IPS-NIHi11 (cell line): Measurements from ENCODE around the gene SUPT3H.
"Not testable (repeated sequence)": the region's sequence is repeated elsewhere in the genome, so short reads cannot be mapped to it uniquely, and the experiment has no call there.

Experiments
- DNase-seq: peaks from one replicate; pipeline ENCODE4 v3.0.0; 2012; ENCODE audit warnings: mixed read lengths, low spot score

Gene SUPT3H

DNA sequence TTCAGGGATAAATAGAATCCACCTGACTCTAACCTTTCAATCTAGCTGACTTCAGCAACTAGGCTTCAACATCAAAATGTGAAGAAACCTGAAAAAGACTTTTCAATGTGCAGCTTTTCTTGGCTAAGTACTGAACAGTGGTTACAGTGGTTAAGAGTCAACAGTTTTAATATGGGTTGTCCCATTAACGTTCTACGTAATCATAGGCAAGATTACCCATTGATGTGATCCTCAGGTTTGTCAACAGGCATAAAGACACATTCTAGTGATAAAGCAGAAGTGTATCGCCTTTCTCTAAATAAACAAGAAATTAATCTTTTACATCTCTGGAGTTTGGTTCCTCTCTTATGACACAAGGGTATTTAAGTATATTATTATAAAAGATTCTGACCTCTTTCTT is 203.7 kb downstream of the SUPT3H start:
- no peak for DNase-seq

DNA sequence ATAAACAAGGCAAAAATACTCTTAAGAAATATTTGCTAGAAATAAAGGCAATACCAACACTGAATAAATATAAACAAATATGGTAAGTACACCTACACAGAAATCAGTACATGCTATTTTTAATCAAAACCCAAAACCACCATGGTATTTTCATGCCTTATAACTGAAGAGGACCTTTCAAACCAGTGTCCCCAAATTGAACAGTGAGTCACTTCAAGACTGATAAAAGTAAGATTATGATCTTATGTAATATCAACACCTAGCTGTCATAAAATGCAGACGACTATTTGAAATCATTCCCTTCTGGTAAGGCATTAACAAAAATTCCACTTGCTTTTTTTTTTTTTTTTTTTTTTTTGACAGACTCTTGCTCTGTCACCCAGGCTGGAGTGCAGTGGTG is 206.4 kb downstream of the SUPT3H start:
- no peak for DNase-seq

DNA sequence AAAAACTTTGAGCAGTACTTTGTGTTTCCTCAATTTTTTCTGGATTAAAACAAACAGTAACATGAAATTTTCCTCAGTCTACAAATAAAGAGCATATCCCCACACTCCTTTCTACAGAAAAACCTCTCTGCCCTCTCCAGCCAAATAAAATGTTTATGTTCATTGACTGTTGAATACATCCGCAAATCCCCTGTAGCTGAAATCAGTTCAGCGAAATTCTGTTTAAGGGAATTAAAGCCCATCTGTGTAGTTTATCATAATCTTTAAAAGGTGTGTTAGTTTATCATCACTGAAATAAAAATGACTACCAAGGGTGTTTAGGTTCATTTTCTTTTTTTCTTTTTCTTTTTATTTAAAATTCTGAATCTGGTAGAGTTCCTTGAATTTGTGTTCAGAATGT is 207.4 kb downstream of the SUPT3H start:
- no peak for DNase-seq

DNA sequence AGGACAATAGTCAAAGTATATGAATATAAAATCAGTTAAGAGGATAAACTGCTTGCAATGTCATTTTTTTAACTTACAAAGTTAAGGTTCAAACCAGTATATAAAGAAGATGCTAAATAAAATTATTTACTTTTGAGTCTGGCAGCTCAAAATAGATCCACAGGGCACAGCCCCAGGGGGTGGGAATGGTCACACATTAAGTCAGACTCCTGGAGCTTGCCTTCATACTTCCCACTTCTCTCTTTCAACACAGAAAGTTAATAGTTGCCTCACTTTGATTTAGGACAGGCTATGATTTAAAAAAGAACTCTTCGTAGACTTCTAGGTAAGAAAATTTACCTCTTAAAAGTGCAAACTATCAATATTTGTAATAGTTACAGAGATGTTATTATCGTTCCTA is 207.9 kb downstream of the SUPT3H start:
- DNase-seq: no peak

DNA sequence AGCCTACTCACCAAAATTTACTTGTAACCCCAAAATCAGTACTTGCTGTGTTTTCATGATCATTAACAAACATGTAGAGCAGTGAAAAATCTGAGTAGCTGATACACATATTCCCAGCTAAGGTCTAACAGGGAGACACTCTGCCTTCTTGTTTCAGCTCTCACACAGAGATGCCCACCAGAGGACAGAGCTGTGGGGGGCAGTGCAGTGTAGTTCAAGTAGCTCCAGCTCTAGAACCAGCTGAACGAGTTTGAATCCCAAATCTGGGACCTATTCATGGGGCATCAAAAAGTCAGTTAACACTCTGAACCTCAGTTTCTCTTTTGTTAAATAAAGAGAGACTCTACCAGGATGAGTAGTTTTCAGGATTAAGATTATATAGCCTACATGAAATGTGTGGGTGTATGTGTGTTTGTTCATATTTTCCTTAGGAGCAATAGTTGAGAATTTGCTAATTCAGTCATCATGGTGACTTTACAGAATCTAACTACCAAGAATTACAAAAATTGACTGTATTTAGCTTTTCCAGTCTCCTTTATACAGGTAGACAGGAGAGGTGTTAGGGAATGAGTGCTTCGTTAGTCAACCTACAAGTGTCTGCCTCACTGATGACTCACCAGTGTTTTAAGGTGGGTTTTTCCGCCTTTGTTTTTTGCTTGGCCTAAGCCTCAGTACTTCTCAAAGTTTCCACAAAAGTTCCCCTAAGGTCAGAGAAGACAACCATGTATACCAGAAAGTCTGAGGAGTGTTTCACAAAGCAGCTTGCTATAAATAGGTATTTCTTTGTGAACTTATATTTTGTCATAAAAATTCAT is 213.6 kb downstream of the SUPT3H start:
- no peak for DNase-seq

DNA sequence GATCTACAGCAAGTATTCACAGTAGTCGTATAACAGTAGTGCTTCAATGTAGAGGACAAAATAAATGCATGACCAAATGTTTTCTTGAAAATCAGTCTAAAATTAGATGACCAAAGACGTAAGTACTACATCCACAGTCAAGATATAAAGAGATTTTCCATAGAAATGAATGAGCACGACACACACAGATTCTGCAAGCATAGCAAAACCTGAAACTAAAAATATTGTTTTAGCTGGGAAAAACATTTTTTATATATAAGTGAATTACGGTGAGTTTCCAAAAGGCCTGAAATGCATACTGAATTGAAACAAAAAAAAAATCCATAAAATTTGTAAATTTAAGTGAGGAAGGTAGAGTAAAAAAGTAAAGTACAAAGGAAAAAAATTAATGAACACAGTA is 217.4 kb downstream of the SUPT3H start:
- no peak for DNase-seq

DNA sequence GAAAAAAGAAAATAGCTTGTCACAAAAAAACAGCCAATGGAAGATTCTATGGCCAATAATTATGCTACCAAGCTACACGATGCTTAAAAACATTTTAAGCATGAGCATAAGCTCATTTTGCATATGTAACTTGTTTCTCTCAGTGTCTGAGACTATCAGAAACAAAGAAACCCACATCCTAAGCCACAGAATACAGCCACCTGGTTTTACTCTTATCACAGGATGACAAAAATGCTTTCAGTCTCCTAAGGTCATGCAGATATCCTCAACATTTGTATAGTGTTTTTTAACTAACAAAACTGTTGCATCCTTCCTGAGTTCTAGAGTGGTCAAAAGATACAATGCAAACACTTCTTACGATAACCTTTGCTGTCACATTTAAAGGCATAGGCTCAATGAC is 221.7 kb downstream of the SUPT3H start:
- DNase-seq: no peak

DNA sequence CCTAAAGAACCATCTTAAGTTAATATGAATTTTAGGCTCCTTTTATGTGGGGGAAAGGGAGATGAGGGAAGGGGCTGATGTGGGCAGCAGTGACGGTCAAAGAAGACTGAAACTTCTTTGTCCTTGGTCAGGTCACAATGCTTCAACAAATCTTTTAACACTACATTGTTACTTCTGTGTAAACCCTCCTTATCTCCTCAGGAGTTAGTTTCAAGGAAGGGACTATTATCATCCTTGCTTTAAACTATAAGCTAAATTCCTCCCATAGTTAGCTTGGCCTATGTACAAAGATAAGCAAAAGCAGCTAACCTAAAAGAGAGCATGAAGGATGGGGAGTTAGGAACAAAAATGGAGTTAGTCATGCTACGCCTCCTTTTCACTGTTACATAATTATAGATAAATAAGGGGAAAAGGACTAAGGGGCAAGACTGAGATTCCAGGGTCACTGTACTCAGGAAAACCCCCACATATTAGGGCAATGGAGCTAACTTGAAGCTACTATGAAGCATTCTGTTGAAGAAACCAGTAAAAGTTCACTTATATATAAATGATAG is 222.3 kb downstream of the SUPT3H start:
- no peak for DNase-seq

DNA sequence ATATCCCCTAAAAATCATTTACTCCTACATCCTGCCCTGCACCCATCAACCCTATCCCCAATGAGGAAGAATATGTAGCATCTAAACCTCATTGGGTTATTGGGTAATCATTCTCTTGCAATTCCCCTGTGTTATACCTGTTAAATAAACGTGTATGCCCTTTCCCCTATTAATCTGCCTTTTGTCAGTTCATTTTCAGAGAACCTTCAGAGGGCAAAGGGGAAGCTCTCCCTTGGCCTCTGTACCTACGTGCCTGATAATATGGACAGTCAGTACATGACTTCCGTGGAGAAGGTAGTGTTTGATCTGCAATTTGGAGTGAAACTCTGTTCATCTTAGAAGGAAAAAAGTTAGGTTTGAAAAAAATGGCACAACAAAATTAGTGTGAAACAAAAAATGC is 223.1 kb downstream of the SUPT3H start:
- no peak for DNase-seq

DNA sequence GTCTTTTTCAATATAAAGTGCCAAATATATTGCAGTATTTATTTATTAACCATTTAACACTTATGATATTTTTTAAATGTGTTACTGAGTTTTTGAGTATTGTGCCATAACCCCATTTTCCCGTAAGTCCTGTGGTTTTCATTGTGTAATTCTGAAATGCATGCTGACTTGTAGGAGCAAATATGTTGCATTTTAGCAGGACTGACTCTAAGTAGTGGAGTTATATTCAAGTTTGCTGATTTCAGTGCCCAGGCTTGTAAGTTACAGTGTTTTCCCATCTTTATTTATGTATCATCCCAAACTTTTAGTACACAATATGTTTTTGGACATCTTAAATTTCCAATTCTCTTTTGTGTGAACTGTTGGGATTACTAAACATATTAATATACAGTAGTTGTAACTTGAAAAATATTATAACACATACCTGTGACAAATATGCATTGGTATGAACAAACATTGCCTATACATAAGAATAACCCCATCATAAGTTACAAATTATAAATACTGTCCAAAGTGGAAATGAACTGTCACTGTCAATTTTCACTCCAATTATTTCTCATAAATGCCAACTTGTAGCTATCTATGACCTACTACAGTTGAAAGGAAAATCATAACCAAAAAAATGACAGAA is 228.9 kb downstream of the SUPT3H start:
- no peak for DNase-seq

DNA sequence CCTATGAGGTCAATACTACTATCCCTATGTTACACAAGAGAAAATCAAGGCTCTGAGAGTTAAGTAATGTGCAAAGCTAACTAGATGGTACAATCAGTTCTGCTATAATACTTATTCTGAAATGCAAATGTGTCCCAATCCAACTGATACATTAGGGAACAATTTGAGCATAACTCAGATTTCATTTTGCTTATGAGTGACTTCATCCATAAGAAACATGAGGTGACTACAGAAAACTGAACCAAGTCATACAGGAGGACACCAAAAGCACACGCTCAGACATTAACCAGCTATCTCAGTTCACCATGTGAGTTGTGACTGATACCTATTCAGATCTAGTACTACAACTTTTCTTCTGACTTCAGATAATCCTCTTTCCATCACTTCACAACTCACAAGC is 229.5 kb downstream of the SUPT3H start:
- no peak for DNase-seq

DNA sequence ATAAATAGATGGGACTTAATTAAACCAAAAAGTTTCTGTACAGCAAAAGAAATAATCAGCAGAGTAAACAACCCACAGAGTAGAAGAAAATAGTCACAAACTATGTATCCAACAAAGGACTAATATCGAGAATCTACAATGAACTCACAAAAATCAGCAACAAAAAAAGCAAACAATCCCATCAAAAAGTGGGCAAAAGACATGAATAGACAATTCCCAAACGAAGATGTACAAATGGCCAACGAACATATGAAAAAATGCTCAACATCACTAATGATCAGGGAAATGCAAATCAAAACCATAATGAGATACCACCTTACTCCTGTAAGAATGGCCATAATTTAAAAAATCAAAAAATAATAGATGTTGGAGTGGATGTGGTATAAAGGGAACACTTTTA is 232.1 kb downstream of the SUPT3H start:
- DNase-seq: not testable (repeated sequence)

DNA sequence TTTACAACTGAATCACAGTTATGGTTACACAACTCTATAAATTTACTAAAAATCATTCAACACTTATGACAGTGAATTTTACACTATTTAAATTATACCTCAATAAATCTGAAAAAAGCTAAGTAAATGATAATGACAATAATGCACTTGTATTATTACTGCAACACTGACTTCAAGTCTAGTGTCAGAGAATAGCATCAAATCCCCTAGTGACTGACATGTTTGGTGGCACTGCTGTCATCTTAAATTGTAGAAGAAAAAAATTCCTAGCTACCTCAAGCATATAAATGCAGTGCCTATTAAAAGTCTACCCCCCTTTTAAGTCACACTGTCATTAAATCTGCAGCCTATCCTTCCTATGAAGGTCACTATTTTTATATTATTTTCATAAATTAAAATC is 239.0 kb downstream of the SUPT3H start:
- DNase-seq: no peak

DNA sequence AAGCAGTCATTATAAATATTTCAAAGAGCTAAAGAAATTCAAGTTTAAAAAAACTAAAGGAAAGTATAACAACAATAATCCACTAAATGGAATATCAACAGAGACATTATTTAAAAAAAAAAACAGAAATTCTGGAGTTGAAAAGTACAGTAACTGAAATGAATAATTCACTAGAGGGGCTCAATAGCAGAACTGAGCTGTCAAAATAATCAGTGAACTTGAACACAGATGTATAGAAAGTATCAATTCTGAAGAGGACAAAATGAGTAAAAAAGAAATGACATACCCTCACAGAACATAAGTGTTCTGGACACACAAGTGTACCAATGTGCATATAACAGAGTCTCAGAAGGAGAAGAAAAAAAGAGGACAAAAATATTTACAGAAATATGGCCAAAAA is 241.2 kb downstream of the SUPT3H start:
- DNase-seq: no peak

DNA sequence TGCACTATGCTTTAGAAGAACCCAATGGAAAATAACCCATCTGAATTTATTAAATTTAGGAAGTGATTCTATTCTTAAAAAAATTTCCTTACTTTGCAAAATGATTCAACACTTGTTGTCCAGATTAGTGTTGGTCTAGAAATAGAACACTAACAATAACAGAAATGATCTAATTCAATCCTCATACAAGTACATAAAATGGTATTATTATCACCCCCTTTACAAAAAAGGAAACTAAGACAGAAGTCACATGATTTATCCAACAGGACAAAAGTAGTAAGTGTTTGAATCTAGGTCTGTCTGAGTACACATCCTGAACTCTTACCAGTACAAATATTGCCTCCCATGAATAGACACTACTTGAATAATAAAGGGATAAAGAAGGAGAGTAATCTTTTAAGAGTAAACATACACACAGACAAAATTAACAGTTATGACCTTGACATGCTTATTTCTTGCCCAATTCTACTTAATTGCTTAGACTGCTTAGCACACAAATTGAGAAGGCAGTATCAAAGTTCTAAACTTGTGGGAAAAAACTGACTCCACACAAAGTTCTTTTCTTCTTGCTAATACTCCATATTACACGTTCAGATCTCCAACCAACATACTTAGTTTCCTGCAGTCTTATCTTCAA is 245.0 kb downstream of the SUPT3H start:
- DNase-seq: no peak

DNA sequence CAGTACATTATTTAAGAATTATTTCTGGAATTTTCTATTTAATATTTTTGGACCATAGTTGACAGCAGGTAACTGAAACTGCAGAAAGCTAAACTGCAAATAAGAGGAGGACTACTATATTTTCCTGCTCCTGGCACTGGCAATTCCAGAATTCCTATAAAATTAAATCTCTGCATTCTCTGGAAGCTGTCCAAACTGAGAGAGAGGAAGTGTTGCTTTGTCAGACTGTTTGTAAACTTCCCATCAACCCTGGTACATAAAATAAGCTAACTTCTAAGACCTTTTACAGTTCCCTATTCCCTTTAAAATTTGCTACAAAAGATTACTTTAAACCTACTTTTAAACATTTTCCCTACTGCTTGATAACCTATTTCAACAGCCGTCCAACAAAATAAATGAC is 245.7 kb downstream of the SUPT3H start:
- no peak for DNase-seq

DNA sequence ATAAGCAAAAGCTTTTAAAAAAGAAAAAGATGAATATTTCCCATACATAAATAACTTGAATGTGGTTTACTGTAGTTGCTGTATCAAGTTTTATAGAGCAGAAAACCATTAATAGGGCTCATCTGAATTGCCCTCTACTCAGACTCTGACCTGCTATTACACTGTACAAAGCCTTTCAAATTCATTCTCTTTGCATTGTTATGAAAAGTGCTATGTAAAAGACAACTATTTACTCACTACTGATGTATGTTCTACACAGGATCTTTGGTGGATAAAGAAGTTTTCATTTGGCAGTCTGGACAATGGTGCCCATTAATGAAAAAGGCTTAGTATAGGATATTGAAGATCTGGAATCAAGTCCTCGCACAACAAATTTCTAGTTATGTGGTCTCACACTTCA is 248.7 kb downstream of the SUPT3H start:
- DNase-seq: no peak

DNA sequence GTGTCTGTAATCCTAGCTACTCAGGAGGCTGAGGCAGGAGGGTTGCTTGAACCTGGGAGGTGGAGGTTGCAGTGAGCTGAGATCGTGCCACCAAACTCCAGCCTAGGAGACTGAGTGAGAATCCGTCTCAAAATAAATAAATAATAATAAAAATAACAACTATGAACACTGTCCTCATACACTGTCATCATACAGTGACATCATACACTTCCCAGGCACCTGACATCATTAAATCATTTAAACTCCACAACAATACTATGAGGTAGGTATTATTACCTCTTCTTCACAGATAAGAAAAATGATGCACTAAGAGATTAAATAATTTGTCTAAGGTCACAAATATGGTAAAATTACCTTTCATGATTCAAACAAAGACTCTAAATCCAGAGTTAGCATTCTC is 250.5 kb downstream of the SUPT3H start:
- no peak for DNase-seq

DNA sequence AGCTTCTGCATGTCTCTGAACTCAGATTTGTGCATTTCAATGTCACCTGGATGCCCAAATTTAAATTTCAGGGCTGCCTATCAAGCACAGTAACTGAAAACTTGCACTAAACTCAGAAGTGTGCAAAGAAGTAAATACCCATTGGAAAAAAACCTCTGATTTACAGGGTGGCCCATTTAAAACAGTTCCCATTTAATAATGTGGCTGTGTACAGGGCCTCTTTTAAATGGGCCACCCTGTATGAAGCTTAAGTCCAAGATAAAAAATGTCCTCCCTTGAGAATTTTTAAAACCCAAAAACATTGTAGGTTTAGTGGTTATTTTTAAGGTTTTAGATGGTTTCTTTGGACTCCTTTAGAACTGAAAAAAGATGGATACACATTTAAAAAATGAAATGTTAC is 251.7 kb downstream of the SUPT3H start:
- DNase-seq: no peak

DNA sequence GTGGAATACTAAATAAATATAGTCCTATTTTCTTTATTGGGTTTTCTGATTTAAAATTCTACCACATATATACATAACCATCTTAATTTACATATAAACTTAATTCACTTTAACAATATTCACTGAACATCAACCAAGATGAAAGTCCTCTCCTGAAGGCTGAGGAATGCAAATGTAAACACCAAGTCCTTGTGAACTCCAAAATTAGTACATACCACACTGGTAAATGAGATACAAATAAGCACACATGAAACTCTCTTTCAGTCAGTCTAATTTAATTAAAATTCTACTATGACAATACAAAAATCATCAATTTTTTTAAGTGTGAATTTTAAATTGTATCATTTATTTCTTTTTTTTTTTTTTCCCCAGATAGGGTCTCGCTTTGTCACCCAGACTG is 254.7 kb downstream of the SUPT3H start:
- DNase-seq: no peak

DNA sequence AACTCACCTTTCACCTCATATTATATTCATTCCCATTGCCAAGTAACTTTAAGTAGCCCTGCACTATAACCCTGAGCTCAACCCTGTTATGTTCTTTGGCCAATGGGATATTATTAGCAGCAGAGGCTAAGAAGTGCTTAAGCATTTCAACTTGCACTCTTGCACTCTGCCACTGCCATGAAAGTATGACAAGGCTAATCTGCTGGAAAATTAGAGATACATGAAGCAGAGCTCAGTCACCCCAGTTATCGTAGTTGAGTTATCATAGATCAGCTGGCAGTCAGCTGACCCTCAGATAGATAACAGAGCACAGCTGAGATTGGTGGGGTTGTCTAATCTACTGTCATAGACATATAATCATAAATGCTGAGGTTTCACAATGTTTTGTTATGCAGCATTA is 259.0 kb downstream of the SUPT3H start:
- DNase-seq: no peak

DNA sequence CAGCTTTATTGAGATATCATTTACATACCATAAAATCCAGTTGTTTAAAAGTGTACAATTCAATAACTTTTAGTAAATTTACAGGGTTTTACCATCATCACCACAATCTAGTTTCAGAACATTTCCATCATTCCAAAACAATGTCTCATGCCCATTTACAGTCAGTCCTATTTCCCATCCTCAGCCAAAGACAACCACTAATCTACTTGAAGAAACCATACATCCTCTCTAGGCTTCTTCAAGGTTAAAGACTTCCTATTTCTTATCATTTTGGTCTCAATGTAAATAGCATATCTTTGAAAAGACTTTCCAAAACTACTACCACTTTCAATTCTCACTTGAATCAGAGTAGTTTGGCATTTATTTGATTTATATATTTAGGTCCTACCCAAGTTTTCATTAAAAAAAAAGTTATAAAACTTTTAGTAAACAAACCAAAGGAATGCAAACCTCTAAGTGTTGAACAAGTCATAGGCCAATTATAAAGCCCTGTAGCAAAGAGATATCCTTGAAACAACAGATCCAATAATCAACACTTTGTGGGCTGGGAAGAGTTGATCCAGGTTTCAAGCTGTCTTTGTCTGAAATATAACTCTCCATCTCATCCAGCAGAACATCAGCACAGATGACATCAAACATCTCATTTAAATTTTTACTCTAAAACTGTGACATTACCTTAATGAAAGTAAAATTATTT is 260.9 kb downstream of the SUPT3H start:
- DNase-seq: no peak

DNA sequence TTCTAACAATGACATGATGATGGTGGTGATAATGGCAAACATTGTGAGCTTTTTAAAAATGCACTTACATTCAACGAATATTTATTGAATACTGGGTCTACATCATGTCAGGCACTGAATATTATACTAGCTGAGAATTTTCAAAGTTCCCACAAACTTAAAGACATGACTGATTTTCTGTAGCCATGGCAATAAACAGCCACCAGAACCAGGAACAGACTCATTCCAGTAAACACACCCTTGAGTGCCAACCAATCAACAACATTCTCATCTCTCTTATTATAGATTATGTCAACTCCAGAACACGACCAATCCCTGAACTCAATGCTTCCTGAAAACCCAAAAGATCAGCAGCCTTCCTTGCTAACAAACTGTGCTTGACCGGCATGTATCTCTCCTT is 262.0 kb downstream of the SUPT3H start:
- no peak for DNase-seq
